Measurements from ENCODE around the gene CLPTM1L.
"Not testable (repeated sequence)": the region's sequence is repeated elsewhere in the genome, so short reads cannot be mapped to it uniquely, and the experiment has no call there.

CLPTM1L gene

DNA sequence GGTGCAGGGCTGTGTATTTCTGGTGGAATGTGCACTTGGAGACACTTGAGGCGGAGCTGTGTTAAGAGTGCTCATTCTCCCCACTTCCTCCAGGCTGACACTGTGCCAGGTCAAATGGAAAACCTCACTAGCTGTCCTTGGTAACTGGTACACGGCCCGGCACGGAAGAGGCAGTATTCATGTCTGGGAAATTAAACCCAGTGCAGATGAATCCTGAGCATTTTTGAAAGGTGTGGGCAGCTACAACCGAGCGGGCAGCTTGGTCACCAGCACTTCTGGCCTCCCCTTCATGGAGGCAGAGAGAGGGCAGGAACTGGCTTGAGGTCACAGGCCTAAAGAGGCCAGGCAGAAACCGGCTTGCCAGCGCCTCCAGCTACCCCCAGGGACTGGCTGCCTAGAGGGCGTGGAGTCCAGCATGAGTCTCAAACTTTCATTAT lies 1.6 kb downstream of the CLPTM1L start:
- in situ Hi-C loops (cut with MboI; ENCODE audit: low sequenced_read_pairs), result no loop called here

DNA sequence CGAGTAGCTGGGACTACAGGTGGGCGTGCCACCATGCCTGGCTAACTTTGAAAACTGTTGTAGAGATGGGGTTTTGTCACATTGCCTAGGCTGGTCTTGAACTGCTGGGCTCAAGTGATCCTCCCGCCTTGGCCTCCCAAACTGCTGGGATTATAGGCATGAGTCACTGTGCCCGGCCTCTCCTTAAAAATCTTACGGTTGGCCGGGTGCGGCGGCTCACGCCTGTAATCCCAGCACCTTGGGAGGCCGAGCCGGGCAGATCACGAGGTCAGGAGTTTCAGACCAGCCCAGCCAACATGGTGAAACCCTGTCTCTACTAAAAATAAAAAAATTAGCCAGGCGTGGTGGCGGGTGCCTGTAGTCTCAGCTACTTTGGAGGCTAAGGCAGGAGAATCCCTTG lies 2.2 kb downstream of the CLPTM1L start:
- in situ Hi-C loops (cut with MboI; ENCODE audit: low sequenced_read_pairs), result not testable (repeated sequence)

DNA sequence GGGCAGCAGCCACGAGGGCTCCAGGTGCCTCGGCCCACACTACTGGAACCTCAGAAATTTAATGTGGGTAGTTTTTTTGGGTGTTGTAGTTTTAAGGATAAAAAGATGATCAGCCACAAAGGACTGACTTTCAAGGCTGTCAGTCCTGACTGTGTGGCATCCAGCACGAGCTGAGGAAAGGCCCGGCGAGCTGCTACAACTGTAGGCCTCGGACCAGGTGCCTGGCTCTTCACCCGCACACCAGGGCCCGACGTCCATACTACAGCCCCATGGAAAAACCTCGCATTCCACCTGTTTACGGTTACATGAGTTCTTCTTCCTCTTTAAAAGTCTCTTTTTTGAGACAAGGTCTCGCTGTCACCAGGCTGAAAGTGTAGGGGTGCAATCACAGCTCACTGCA lies 2.6 kb downstream of the CLPTM1L start:
- in situ Hi-C loops (cut with MboI; ENCODE audit: low sequenced_read_pairs), result no loop called here

DNA sequence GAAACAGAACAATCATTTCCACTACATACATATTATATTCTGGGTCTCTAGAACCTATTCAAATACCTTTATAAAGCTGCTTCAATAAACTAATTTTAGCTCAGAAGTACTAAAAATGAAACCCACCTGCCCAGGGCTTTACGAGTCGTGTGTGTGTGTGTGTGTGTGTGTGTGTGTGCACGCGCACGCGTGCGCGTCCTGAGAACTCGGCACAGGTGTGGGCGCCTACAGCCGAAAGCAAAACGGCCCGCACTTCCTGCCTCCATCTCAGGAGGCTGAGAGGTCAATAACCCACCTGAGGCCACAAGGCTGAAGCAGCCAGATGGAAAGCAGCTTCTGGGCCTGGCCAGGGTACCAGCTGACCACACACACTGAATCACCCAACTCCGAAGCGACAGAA lies 3.0 kb downstream of the CLPTM1L start:
- in situ Hi-C loops (cut with MboI; ENCODE audit: low sequenced_read_pairs), result no loop called here

DNA sequence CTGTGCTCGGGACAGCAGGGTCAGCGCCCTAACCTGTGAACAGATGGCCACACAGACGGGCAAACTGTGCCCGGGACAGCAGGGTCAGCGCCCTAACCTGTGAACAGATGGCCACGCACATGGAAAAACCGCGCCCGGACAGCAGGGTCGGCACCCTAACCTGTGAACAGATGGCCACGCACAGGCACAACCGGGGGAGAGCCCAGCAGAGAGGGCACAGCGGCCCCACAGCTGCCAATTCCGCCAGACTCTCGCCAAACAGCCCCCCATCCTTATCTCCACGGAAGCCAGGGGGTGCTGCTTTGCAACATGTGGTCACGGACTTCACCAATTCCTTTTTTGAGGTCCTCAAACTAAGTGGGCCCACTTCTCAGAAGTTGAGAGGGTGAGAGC lies 5.1 kb downstream of the CLPTM1L start:
- in situ Hi-C loops (cut with MboI; ENCODE audit: low sequenced_read_pairs), result not testable (repeated sequence)

DNA sequence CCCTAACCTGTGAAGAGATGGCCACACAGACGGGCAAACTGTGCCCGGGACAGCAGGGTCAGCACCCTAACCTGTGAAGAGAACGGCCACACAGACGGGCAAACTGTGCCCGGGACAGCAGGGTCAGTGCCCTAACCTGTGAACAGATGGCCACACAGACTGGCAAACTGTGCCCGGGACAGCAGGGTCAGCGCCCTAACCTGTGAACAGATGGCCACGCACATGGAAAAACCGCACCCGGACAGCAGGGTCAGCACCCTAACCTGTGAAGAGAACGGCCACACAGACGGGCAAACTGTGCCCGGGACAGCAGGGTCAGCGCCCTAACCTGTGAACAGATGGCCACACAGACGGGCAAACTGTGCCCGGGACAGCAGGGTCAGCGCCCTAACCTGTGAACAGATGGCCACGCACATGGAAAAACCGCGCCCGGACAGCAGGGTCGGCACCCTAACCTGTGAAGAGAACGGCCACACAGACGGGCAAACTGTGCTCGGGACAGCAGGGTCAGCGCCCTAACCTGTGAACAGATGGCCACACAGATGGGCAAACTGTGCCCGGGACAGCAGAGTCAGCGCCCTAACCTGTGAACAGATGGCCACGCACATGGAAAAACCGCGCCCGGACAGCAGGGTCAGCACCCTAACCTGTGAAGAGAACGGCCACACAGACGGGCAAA lies 5.6 kb downstream of the CLPTM1L start:
- in situ Hi-C loops (cut with MboI; ENCODE audit: low sequenced_read_pairs), result not testable (repeated sequence)

DNA sequence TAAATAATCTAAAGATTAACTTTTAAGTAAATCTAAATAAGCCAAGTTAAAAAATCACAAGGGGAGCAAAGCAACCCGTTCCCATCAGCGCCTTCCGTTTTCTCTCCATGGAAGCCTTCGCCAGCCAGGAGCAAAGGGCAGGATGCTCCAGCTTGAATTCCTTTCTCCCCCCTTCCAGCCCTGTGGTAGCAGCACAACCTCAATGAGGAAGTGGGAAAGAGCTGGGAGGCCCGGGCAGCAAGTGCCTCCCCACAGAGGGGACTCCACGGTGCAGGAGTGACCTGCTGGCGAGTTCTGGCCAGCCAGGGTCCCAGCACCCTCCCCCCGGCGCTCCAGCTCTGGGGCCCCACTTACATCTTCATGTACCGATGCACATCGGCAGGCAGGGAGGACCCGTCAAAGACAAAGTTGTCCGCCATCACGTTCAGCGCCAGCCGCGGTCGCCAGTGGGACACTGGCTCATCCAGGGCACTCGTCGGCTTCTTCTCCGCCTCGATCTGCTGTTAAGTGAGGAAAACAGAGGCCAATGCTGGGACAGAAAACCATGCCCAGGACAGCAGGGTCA lies 6.3 kb downstream of the CLPTM1L start:
- in situ Hi-C loops (cut with MboI; ENCODE audit: low sequenced_read_pairs), result no loop called here

DNA sequence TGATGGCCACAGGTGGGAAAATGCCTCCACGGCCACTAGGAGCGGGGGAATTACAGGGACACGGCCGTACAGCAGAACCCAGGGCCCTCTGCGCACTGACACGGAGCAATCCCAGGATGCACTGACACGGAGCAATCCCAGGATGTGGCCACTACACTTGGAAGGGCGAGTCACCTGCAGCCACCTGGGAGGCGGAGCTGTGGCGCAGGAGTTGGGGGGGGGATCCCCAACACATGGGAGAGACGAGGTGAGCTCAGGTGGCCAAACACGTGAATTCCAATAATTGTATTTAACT lies 6.8 kb downstream of the CLPTM1L start:
- in situ Hi-C loops (cut with MboI; ENCODE audit: low sequenced_read_pairs), result no loop called here

DNA sequence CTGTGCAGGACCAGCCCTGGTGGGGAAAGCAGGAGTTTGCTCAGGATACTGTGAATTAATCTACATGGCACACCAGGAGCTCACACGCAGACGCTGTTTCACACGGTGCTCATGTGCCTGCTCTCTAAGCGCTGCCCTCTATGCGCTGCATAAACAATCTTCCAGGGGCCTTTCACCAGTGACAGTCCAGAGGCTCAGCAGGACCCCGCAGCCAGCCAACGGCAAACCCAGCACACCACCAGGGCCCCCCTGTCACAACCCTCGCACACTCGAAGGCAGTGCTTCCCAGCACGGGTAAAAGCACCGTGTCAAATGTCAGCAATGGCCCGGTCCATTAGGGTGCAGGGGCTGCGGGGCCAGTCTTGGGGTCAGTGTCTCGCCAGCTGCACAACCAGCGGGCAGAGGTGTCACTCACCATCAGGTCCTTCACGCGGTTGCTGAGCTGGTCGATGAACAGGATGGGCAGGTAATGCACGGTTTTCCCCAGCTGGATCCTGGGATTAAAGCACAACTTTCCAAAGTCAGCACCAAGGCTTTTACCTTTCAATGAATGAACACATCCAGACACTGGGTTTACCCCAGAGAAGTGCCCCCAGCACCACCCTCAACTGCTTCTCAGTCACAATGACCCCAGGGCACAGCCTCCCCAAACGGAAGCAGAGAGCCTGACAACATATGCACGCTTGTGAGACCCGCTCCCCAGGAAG lies 7.3 kb downstream of the CLPTM1L start:
- in situ Hi-C loops (cut with MboI; ENCODE audit: low sequenced_read_pairs), result no loop called here

DNA sequence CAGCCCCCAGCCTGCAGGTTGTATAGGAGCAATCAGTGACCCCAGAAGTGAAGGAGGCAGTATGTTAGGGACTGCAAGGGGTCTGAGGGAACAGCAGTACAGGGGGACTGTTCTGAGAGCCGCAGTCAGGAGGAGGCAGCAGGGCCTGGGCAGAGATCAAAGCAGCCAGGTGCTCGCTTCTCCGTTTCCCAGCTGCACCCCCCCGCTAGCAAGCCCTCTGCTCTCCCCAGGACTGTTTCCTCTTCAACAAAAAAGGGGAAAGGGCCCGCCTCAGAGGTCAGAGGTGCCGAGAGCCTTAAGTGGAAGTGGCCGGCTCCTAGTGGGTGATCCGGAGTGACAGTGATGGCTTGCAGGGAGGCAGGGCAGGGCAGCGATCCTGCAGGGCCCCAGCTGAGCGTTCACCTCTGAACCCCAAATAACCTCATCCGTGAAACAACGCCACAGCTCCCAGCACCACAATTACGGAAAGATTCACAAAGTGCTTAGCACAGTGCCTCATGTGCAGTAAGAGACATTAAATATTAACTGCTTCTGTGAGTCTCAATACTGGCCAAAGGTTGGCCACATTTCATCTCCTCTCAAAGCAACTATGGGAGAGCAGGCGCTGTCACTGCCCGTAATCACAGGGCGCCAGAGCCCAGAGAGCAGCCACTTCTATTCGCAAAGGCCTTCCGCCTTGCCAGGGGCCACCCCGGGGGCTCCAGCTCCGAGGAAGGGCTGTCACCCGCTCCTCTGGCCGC lies 8.0 kb downstream of the CLPTM1L start:
- in situ Hi-C loops (cut with MboI; ENCODE audit: low sequenced_read_pairs), result no loop called here

DNA sequence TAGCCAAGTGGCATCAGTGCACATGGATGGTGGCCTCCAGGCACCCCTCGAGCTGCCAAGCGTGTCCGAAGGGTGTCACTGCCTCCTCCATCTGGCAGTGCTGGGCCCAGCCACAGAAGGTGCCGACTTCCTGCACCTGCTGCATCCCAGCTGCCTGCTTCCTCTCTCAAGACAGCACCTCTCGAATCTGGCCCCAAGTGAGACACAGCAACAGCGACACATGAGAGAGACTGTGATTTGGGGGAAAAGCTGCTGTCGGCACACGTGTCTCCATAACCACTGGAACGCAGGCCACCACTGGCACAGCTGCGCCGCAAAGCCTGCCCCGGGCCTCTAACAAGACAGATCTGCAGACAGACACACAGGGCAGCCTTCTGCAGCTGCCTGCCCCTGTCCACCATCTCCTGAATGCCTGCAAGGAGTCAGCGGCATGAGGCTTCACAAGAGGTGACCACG lies 8.8 kb downstream of the CLPTM1L start:
- in situ Hi-C loops (cut with MboI; ENCODE audit: low sequenced_read_pairs), result no loop called here

DNA sequence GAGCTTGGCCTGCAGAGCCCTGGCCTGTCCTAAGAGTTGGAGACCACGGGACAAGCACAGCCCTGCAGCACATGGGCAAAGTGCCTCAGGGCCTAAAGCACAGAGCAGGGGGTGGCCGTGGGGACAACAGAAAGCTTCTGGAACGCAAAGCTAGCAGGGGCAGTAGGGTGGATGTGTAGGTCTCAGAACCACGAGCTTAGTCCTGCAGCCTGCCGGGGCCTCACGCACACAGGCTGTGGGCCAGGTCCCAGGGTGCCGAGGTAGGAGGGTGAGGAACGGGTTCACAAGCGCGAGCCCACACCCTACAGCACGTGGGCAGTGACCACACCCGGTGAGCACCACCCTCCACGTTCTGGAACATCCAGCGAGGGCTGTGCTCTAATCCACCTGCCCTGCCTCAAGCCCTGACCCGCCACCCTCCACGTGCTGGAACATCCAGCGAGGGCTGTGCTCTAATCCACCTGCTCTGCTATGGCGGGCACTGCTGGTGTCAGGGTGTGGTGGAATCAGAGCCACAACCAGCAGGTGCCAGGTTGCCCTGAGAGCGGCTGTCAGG lies 9.3 kb downstream of the CLPTM1L start:
- in situ Hi-C loops (cut with MboI; ENCODE audit: low sequenced_read_pairs), result no loop called here

DNA sequence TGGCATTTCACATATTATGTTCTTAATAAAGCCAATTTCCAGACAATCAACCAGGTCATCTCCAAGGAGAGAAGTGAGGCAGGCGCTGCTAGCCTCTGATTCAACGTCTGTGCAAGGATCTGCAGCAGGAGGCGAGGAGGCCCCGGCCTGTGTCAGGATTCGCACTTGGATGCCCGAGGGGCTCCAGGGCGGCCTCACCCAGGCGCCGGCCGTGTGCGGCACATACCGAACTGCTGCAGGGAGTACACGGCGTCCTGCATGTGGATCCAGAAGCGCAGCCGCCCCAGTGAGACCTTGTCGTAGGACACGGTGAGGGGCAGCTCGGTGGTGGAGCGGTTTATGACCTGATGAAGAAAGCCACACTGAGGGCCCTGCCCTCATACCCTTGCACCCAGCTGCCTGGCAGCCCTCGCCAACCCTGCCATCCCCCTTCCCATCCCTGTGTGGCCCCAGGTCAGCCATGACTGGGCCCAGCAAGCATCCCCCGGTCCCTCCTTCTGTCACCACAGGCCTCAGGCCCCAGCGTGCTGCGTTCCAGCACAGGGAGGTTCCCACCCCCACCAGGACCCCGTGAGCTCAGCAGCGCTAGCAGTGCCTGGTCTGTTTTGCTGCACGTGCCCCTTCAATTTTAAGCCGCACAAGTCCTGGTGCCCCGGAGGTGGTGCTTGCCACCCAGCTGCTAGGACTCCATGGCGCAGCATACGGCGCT lies 9.9 kb downstream of the CLPTM1L start:
- in situ Hi-C loops (cut with MboI; ENCODE audit: low sequenced_read_pairs), result no loop called here

DNA sequence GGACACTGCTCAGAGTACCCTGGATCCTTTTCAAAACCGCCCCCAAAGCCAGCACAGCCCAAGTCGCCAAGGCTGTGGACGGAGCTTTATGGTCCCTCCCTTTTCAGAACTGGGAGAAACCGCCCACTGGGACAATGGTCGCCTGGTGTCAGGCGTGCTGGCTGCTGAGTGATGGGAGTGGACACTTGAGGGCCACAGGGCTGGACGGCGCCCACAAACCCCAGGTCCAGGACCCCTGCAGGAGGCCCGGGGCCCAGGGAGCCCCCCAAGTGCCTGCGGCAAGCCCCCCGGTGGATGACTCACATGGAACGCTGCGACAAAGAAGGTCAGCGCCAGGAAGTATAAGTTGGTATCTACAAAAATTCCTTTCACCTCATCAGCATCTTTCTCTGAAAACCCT lies 10.9 kb downstream of the CLPTM1L start:
- in situ Hi-C loops (cut with MboI; ENCODE audit: low sequenced_read_pairs), result no loop called here

DNA sequence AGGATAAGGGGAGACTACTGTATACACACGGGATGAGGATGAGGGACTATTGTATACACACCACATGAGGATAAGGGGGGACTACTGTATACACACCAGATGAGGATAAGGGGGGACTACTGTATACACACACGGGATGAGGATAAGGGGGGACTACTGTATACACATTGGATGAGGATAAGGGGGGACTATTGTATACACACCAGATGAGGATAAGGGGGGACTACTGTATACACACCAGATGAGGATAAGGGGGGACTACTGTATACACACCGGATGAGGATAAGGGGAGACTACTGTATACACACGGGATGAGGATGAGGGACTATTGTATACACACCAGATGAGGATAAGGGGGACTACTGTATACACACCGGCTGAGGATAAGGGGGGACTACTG lies 11.6 kb downstream of the CLPTM1L start:
- in situ Hi-C loops (cut with MboI; ENCODE audit: low sequenced_read_pairs), result not testable (repeated sequence)

DNA sequence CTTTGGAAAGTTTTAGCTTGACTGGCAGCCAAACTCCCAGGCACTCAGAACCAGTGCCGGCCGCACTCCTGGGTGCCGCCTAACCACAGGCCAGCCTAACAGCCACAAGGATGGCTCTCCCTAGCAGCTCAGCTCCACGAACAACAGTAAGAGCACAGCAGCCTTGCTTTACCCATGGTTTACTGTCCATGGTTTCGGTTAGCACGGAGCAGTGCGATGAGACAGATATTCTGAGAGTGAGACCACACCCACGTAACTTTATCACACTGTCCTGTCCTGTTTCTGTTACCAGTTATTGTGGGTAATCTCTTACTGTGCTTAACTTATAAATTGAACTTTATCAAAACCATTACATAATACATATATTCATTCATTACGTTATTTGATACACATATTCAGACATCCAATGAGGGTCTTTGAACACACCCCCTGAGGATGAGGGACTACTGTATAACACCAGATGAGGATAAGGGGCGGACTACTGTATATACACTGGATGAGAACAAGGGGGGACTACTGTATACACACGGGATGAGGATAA lies 12.4 kb downstream of the CLPTM1L start:
- in situ Hi-C loops (cut with MboI; ENCODE audit: low sequenced_read_pairs), result no loop called here

DNA sequence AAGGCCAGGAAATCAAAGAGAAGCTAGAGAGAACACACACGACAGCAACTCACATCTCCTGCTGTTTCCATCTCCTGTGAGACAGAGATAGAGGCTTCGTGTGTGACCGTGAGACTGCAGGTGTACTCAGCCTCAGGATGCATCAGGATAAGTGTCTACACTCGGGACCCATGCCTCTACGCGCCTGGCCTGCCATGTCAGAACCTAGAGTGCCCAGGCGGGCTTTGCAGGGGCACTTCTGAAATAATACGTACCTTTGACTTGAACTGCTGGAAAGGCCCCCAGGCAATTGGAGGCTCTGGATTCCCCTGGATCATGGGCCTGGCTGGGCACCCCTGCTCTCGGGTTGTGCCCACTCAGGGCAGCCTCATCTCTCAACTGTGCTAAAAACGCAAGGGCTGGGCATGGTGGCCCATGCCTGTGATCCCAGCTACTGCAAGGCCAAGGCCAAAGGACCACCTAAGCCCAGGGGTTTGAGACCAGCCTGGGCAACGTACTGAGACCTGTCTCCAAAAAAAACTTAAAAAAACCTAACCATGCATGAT lies 13.0 kb downstream of the CLPTM1L start:
- in situ Hi-C loops (cut with MboI; ENCODE audit: low sequenced_read_pairs), result no loop called here

DNA sequence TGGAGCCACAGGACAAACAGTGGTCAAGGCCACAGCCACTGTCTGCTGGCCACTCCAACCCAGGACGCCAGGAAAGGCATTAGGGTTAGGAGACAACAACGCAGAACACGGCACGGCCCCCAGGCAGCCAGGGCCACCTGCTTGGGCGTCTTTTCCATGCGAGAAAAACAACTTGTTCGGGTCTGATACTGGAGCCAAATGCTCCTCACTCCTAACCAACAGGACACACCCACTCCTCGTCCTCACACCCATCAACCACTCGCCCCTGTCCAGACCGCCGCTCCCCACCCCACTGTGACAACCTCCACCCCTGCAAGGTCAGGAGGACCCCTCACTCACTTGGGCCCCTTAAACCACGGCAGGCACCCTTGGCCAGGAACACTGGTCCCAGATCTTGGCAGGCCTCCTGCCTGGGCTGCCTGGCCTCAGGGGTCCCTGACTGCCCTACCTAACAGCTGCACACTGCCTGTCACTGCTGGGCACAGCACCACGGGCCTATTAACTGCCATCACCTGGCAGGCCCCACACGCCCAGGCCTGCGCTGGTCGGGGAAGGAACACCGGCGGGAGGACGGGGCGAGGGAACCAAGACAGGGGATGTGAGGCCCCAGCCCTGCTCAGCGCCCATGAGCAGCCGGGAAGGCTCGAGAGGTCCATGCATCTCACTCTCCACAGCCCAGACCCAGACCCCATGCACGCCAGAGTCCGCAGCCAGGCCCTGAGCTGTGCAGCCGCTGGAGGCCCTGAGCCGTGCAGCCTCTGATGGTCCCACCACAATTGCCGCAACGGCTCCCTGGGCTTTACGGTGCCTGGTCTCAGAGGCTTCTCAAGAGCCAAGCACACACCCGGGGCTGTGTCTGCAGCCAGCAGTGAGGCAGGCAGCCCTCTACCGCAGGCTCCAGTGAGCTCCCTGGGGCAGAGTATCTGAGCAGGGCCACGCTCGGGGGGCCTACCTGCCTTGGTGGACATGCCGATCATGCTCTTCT lies 13.8 kb downstream of the CLPTM1L start:
- in situ Hi-C loops (cut with MboI; ENCODE audit: low sequenced_read_pairs), result no loop called here

Measured in hTERT RPE-1 (cell line).